Activated CD8-positive, alpha-beta memory T cell treated with anti-CD3 and anti-CD28 coated beads for 48 hours (primary cell): ENCODE results near the gene ERAL1.
A peak's percentile ranks its signal among the peaks of the same experiment; 100 is the strongest.
"Not testable (repeated sequence)": the region's sequence is repeated elsewhere in the genome, so short reads cannot be mapped to it uniquely, and the experiment has no call there.

Source experiments
- DNase-seq, 3 experiments: peaks; one replicate each; pipeline ENCODE4 v3.0.0-alpha.2; 2020; ENCODE audit warnings: low read depth in 2 of 3, low spot score in 2 of 3

ERAL1 gene

GRCh38 chr17:28854457-28855335, at the start of gene ERAL1:
TSS of gene ERAL1 (plus strand) at chr17:28855016. CDS start at chr17:28855035, 19 bp downstream.
- DNase-seq, result peak; percentile 59 to 71 (median 62)

- DNase-seq, result no peak
Observed at GRCh38 chr17:28807925-28808634, 46.7 kb upstream of the ERAL1 start.

- DNase-seq, result no peak
Observed at GRCh38 chr17:28810437-28810836, 44.4 kb upstream of the ERAL1 start.

GRCh38 chr17:28811651-28812090, 43.1 kb upstream of the ERAL1 start:
- DNase-seq, result no peak

- peak; percentile 70 to 92 (median 90) for DNase-seq
Observed at GRCh38 chr17:28812091-28812747, 42.6 kb upstream of the ERAL1 start.

GRCh38 chr17:28812748-28813377, 42.0 kb upstream of the ERAL1 start:
- DNase-seq, result no peak

- DNase-seq, result no peak
Observed at GRCh38 chr17:28816540-28816939, 38.3 kb upstream of the ERAL1 start.

GRCh38 chr17:28818819-28819221, 36.0 kb upstream of the ERAL1 start:
- no peak for DNase-seq

GRCh38 chr17:28819582-28819981, 35.2 kb upstream of the ERAL1 start:
- no peak for DNase-seq

GRCh38 chr17:28827672-28828071, 27.1 kb upstream of the ERAL1 start:
- no peak for DNase-seq

GRCh38 chr17:28828294-28829040, 26.3 kb upstream of the ERAL1 start:
- no peak for DNase-seq

- DNase-seq, result no peak
Observed at GRCh38 chr17:28834420-28834819, 20.4 kb upstream of the ERAL1 start.

- DNase-seq, result not testable (repeated sequence)
Observed at GRCh38 chr17:28836541-28836940, 18.3 kb upstream of the ERAL1 start.

GRCh38 chr17:28839221-28839620, 15.6 kb upstream of the ERAL1 start:
- DNase-seq, result no peak

GRCh38 chr17:28841901-28842281, 12.9 kb upstream of the ERAL1 start:
- no peak for DNase-seq

- peak; percentile 56 to 85 (median 73) for DNase-seq
Observed at GRCh38 chr17:28842282-28843012, 12.4 kb upstream of the ERAL1 start, which contains the start of gene FAM222B. TSS of gene FAM222B (minus strand) at chr17:28842790. CDS start at chr17:28766667, 76,123 bp downstream.

GRCh38 chr17:28843816-28844148, 11.0 kb upstream of the ERAL1 start:
- no peak for DNase-seq

- no peak for DNase-seq
Observed at GRCh38 chr17:28846231-28846630, 8.6 kb upstream of the ERAL1 start.

- not testable (repeated sequence) for DNase-seq
Observed at GRCh38 chr17:28846699-28847098, 8.1 kb upstream of the ERAL1 start.

- DNase-seq, result peak in 2 of 3 experiments; percentile 39 to 67
Observed at GRCh38 chr17:28848667-28849066, 6.1 kb upstream of the ERAL1 start.
